GM21528 (cell line): Measurements from ENCODE around the gene CDK5R2.

Experiments used
- ATAC-seq: cut with Tn5 transposase; IDR thresholded peaks from one replicate; pipeline ENCODE4 v1.9.1; 2021; ENCODE audit warnings: mild to moderate bottlenecking, moderate library complexity; ENCODE audit not compliant: unreplicated experiment, low FRiP score

Gene CDK5R2

DNA sequence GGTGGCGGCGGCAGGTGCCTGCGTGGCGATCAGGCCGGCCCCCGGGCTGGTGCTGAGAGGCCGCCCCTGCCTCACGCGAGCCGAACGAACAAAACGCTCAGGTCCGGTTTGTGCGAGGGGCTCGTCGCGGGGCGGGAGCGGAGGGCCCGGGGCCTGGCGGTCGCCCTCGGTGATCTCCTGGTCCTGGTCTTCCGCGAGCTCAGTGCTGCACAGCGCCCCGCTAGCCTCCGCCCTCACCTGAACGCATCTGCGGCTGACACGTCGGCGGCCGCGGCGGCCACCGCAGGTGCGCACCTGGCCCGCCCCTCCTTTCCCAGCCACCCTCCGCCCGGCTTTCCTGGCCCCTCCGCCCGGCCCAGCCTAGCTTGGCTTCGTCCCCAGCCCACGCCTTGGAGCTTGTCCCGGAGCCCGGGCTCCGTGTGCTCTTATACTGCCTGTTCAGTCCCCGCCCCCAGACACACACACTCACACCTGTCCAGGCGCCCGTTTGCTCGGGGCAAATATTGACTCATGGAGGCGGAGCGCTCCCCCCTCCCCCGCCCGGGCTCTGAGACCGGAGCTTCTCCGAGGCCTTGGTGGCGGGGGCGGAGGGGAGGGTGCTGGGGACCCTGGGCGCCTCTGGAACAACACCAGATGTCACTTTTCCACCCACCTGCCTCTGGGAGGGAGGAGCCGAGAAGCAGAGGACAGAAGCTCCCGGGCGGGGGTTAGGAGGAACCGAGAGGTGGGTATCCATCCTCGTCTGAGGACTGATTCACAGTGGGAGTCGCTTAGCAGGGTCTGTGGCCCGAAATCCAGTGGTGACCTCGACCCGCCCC, 42.3 kb downstream of the CDK5R2 start:
- no peak for ATAC-seq

DNA sequence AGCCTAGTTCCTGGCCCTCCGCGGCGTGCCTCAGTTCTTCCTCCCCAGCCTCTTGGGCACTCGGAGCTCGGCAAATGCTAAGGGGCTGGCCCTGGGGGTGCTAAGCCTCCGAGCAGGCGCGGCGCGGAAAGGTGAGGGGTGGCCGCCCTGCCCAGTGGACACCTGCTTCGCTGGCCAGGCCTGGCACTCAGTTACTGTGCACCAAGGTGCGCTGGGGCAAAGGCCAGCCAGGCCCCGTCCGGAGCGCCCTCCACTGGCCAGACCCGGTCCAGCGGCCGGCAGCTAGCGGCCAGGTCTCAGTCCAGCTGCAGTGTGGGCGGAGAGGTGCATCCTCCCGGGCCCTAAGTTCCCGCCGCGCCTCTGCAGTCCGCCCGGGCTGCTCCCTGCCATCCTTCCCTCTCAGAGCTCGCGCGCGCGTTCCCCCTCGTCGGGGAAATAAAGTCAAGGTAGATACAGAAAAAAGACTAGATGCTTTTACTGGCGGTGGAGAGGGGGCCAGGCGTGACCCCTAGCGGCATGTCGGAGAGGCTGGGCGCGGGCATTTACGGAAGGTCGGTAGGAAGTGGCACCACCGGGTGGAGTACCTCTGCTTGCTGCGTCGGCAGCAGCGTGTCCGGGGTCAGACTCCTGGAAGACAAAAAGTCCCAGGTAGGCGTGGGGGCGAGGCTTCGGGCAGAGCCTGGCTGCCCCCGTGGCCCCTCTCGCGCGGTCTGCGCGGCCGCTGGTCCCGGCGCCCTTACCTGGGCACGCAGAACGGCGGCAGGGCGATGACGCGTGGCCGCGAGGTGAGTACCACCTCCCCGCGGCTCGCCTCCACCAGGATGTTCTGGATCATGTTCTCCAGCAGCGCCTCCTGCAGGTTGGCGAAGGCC, 43.2 kb downstream of the CDK5R2 start:
- ATAC-seq = no peak

GRCh38 chr2:219003267-219003634, 43.8 kb downstream of the CDK5R2 start:
- ATAC-seq = no peak

GRCh38 chr2:219003979-219004378, 44.5 kb downstream of the CDK5R2 start:
- no peak for ATAC-seq

- no peak for ATAC-seq
These were observed 49.8 kb downstream of the CDK5R2 start for GRCh38 chr2:219009294-219009693.

DNA sequence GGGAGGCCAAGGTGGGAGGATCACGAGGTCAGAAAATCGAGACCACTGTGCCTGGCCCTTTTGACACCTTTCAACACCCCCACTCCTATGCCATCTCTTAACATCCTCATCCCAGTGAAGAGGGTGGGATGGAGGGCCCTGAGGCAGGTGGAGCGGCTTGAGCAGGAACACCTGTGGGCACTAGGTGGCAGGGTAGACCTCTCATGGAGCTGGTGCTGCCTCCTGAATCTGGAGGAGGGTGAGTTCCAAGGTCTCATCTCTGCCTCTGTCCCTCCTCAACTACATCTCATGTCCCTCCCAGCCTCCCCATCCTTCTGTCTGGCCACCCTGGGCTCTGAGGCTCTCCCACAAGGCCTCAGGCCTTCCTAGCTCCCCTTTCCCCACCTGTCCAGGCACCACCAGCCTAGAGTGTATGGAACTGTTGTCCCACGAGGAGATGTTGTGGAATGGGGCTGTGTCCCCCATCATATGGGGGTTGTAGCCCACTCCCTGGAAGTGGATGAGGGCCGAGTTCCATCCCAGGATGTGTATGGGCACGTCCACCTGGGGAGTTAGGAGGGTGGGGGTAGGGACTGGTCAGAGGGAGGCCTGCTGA, 50.8 kb downstream of the CDK5R2 start:
- ATAC-seq = no peak

- no peak for ATAC-seq
These were observed 51.4 kb downstream of the CDK5R2 start for GRCh38 chr2:219010873-219011272.
